Stimulated activated CD4-positive, alpha-beta T cell treated with anti-CD3 and anti-CD28 coated beads, Interleukin-1b, Interleukin-23, amount 100 ng/mL, for 48 hours (primary cell): ENCODE measurements around the gene HPRT1.

Source experiments
- DNase-seq: peaks from one replicate; pipeline ENCODE4 v3.0.0-alpha.2; 2020

HPRT1 gene

GRCh38 chrX:134544513-134545151 lies 84.7 kb downstream of the HPRT1 start:
- DNase-seq: no peak

GRCh38 chrX:134545510-134545909 lies 85.5 kb downstream of the HPRT1 start:
- DNase-seq: no peak

GRCh38 chrX:134546187-134546586 lies 86.2 kb downstream of the HPRT1 start:
- no peak for DNase-seq

- DNase-seq: no peak
These were observed 87.2 kb downstream of the HPRT1 start for GRCh38 chrX:134547047-134547679.

GRCh38 chrX:134548257-134549201 lies 88.6 kb downstream of the HPRT1 start:
- DNase-seq: no peak
